Aorta (tissue), 5 donors: ENCODE measurements around the gene SYCE3. TPM values are rescaled to one million over a fixed set of nuclear protein-coding genes. Genes with fewer than 3 reads are reported as not detected.

ENCODE experiments used
- ATAC-seq: fragments of 200-7000 bp; cut with Tn5 transposase; one replicate; pipeline ENCODE4 v1.9.1; 2022; ENCODE audit warnings: moderate library complexity; ENCODE audit not compliant: low FRiP score
- DNase-seq, 2 donors: peaks; one replicate each; pipeline ENCODE4 v3.0.0-alpha.2; 2020
- H3K27ac ChIP-seq, 2 donors: one replicate each; pipeline ENCODE4 v1.5.1; 2013; ENCODE audit warnings: low read length in 2 of 2, mild to moderate bottlenecking in 2 of 2, moderate library complexity in 2 of 2, control low read depth in 1 of 2, inconsistent platforms in 1 of 2, low read depth in 1 of 2
- H3K27me3 ChIP-seq, 2 donors: one replicate each; pipeline ENCODE4 v1.6.1; 2013; ENCODE audit warnings: control low read depth in 1 of 2, low read length in 1 of 2, mild to moderate bottlenecking in 1 of 2, moderate library complexity in 1 of 2; ENCODE audit not compliant: insufficient read depth in 2 of 2, control insufficient read depth in 1 of 2
- H3K36me3 ChIP-seq, 2 donors: one replicate each; pipeline ENCODE4 v1.6.1; 2013; ENCODE audit warnings: control low read depth in 1 of 2, low read length in 1 of 2, mild to moderate bottlenecking in 1 of 2; ENCODE audit not compliant: insufficient read depth in 2 of 2, control insufficient read depth in 1 of 2
- H3K4me1 ChIP-seq, 2 donors: one replicate each; pipeline ENCODE4 v1.6.1; 2013; ENCODE audit warnings: low read length in 2 of 2, control low read depth in 1 of 2, mild to moderate bottlenecking in 1 of 2, moderate library complexity in 1 of 2; ENCODE audit not compliant: insufficient read depth in 2 of 2, control insufficient read depth in 1 of 2
- H3K4me3 ChIP-seq, 2 donors: one replicate each; pipeline ENCODE4 v1.5.1; 2013; ENCODE audit warnings: low read length in 2 of 2, control low read depth in 1 of 2, mild to moderate bottlenecking in 1 of 2
- H3K9me3 ChIP-seq: one replicate; pipeline ENCODE4 v1.6.1; 2013; ENCODE audit warnings: mild to moderate bottlenecking, low read length; ENCODE audit not compliant: control insufficient read depth
- WGBS, 2 donors: extraction: QIAGEN DNeasy Blood & Tissue Kit; methylation state at CpG; one replicate each; pipeline ENCODE4 v1.1.7; 2013; 5-methylcytosine and 5-hydroxymethylcytosine counted together
- intact Hi-C, 2 donors: fragments of 100-400 bp; cut with DNase I; formaldehyde crosslinking; loops; one replicate each; pipeline versions ENCODE4 v1.14.2 to v1.15.0; 2022
- polyA plus RNA-seq, 2 donors: library from polyadenylated mRNA; stranded (reverse); fragments of 200-250 nt; gene quantifications; one replicate each; pipeline ENCODE4 v1.2.3, GENCODE V29; 2013
- total RNA-seq, 2 donors: library from RNA; stranded (reverse); fragmentation: NEBNext Ultra II Directional; extraction: Animal tissue kit (Norgen Biotek cat#: 25700); gene quantifications; one replicate each; pipeline ENCODE4 v1.2.1, GENCODE V29; 2021
- donor health status: healthy with polysubstance abuse.
- donor health status: Bipolar disorder and iron deficiency.
- donor health status: DM: no; HTN: no; CAD: no.
- donor health status: DM: no; HTN: no; CAD: no.
- donor health status: DM: yes; HTN: yes; CAD: no.

SYCE3 gene
- total and polyA plus RNA-seq, 4 donors: 1.5 TPM; not detected in 3

DNA sequence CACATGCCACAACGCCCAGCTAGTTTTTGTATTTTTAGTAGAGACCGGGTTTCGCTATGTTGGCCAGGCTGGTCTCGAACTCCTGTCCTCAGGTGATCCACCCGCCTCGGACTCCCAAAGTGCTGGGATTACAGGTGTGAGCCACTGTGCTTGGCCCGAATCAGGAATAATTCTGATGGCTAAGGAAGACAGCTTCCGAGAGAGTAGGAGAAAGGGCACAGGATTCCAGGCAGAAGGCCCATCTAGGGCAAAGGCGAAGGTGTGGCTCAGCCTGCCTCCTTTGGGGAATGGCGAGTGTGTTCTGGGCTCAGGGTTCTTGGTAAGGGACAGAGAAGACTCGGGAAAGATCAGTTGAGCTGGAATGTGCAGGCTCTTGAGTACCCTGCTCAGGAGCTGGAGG, 1.6 kb upstream of the SYCE3 start:
- 90 to 92% methylated on average over 11 of the region's 11 CpGs for WGBS, 2 donors
- no peaks in the 10 kb centered on the region for H3K9me3 ChIP-seq
- no peaks in the 10 kb centered on the region for H3K27me3 ChIP-seq
- intact Hi-C loops: loop anchor here in 1 of 2 donors (5.0 kb wide), 2 partner anchors 37 to 57 kb away; partner anchors contain the start of genes LMF2, NCAPH2 and SCO2
- no peaks in the 10 kb centered on the region for H3K4me1 ChIP-seq
- no peak overlapping the region for H3K27ac ChIP-seq
- H3K36me3 ChIP-seq: no peaks in the 10 kb centered on the region
- ATAC-seq (no peak), DNase-seq (no peak)
- no peak overlapping the region for H3K4me3 ChIP-seq

DNA sequence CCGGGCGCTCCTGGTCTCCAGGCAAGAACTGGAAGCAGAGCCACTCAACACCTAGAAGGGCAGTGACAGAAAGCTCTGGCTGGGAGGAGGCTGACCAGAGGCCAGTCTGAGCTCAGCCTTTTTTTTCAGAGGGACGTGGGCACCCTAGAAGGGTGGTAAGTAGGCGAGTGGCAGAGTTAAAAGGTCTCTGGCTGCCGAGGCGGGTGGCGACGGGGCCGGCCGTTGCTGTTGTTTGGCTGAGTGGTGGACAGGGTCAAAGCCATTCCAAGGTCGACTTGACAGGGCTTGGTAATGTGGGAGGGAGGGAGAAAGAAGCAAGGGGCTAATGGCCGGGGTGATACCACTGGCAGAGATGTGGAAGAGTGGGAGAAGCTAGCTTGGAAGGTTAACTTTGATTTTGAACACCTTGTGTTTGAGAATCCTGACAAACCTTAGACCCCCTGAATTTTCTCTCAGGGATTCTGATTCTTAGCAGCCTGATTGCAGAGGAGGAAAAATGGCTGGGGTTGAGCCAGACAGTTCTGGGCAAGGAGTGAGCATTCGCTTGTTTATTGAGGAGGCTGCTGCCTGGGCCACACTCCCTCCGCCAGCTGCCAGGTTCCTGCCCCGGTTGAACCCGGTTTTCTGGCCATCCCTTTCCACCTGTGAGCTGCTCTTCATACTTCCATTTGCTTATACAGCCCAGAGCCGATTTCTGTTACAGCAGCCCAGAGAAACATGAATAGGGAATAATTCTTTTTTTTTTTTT, 868 bp upstream of the SYCE3 start:
- DNase-seq: peak; percentile 40 to 74
- H3K27me3 ChIP-seq: no peaks in the 10 kb centered on the region
- WGBS, 2 donors: 10 to 11% methylated on average over 17 of the region's 17 CpGs
- no peaks in the 10 kb centered on the region for H3K9me3 ChIP-seq
- no peaks in the 10 kb centered on the region for H3K4me1 ChIP-seq
- ATAC-seq: peak; percentile 10
- H3K36me3 ChIP-seq: no peaks in the 10 kb centered on the region
- H3K4me3 ChIP-seq: peak overlapping the region in 1 of 2 donors; percentile 58
- H3K27ac ChIP-seq: no peak overlapping the region
- intact Hi-C loops: loop anchor here in 1 of 2 donors (2.0 to 5.0 kb wide), 3 partner anchors 19 to 56 kb away; partner anchors contain the start of genes CHKB, LMF2, NCAPH2 and SCO2

DNA sequence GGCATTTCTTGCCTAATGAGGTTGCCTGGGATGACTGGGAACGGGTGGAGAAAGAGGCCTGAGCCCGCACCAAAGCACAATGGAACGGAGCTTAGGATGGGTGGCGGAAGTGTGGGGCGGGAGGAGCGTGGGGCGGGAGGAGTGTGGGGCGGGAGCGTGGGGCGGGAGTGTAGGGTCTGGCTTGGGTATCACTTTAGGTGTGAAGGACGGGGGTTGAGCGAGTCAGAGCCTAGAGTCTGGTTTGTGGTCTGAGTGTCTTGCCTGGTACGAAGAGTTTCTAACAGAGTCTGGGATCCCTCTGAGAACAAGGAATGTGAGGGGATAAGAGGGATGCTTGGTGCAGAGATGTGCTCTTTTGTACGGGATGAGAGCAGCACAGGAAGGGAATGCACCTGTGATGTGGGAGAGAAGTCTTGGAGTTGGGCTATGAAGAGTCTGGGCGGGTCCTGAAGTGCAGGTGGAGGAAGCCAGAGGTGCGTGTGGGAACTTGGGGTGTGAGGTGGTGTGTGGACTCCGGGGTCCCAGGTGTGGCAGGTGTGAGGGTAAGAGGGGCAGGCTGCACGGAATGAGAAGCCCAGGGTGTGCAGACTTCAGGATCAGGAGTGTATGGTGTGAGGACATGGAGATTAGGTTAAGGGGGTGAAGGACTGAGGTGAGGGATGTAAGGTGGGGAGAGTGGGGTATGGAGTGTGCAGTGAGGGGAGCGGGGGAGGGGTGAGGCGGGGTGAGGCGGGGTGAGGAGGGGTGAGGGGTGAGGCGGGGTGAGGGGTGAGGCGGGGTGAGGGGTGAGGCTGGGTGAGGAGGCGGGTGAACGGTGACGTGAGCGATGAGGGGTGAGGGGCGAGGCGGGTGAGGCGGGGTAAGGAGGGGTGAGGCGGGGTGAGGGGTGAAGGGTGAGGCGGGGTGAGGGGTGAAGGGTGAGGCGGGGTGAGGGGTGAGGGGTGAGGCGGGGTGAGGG, 1.0 kb downstream of the SYCE3 start:
- ATAC-seq: no peak
- Histone ChIP-seq H3K4me3 (no peak overlapping the region), H3K27ac (no peak overlapping the region), H3K27me3 (no peaks in the 10 kb centered on the region), H3K36me3 (no peaks in the 10 kb centered on the region), H3K9me3 (no peaks in the 10 kb centered on the region), H3K4me1 (no peaks in the 10 kb centered on the region)
- DNase-seq: peak; percentile 47 to 68
- intact Hi-C loops: loop anchor here in 1 of 2 donors (2.0 to 5.0 kb wide), 3 partner anchors 21 to 54 kb away; partner anchors contain the start of genes CHKB, LMF2, NCAPH2 and SCO2
- 68 to 70% methylated on average over 28 to 31 of the region's 34 CpGs for WGBS, 2 donors

DNA sequence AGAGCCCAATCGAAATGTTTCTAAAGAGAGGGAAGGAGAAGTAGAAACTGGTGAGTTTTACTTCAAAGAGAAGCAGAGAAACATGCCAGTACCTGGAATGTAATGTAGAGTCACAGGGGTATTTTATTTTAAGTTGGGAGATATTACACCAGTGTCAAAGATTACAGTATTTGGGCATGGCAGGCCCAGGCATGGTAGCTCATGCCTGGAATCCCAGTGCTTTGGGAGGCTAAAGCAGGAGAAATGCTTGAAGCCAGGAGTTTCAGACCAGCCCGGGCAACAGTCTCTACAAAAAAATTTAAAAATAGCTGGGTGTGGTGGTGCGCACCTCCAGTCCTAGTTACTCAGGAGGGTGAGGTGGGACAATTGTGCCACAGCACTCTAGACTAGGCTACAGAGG, 2.7 kb downstream of the SYCE3 start:
- no peaks in the 10 kb centered on the region for H3K4me1 ChIP-seq
- intact Hi-C loops: loop anchor here in 1 of 2 donors (5.0 kb wide), 2 partner anchors 33 to 53 kb away; partner anchors contain the start of genes LMF2, NCAPH2 and SCO2
- WGBS, 2 donors: 80 to 81% methylated on average over 3 of the region's 3 CpGs
- H3K9me3 ChIP-seq: no peaks in the 10 kb centered on the region
- H3K36me3 ChIP-seq: no peaks in the 10 kb centered on the region
- H3K27me3 ChIP-seq: no peaks in the 10 kb centered on the region
- DNase-seq (peak in 1 of 2 donors; percentile 8), ATAC-seq (no peak)
- no peak overlapping the region for H3K27ac ChIP-seq
- no peak overlapping the region for H3K4me3 ChIP-seq

DNA sequence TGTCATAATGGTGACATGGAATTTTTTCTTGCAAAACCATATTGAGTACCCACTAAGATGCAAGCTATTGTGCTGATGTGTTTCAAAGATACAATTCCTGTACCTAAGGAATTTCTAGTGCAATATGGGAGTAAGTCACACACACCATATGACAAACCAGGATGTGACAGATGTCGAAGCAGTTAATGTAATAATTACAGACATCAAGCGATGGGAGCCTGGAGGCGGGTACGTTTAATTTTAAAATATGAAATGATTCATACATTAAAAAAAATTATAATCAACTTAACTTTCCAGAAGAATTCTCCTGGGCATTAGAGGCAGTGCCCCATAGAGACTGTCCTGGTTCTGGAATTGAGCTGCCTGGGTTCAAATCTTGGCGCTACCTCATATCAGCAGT, 6.0 kb downstream of the SYCE3 start:
- no peak overlapping the region for H3K27ac ChIP-seq
- H3K4me1 ChIP-seq: no peaks in the 10 kb centered on the region
- H3K4me3 ChIP-seq: no peak overlapping the region
- H3K36me3 ChIP-seq: no peaks in the 10 kb centered on the region
- H3K27me3 ChIP-seq: no peaks in the 10 kb centered on the region
- ATAC-seq: no peak
- 72 to 74% methylated on average over 5 of the region's 5 CpGs for WGBS, 2 donors
- DNase-seq: no peak
- intact Hi-C loops: no loop called here
- no peaks in the 10 kb centered on the region for H3K9me3 ChIP-seq

DNA sequence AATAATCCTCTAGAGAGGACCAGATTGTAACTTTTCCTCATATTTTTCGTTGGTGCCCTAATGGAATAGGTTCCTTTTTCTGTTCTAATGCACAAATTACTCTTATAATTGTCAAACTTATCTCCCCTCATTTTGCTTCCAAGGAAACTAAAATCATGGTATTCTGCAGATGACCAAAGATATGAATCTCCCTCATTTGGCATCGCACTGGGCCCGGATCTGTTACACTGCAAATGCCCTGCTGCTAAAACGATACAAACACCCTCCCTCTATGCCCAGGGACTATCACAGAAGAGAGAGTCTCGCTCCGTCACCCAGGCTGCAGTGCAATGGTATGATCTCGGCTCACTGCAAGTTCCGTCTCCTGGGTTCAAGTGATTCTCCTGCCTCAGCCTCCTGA, 9.4 kb downstream of the SYCE3 start:
- Histone ChIP-seq H3K36me3 (no peaks in the 10 kb centered on the region), H3K4me3 (no peak overlapping the region), H3K9me3 (no peaks in the 10 kb centered on the region), H3K4me1 (no peaks in the 10 kb centered on the region), H3K27me3 (no peaks in the 10 kb centered on the region), H3K27ac (no peak overlapping the region)
- ATAC-seq (no peak), DNase-seq (peak in 1 of 2 donors; percentile 6)
- intact Hi-C loops: no loop called here
- WGBS, 2 donors: 76 to 78% methylated on average over 8 of the region's 8 CpGs

DNA sequence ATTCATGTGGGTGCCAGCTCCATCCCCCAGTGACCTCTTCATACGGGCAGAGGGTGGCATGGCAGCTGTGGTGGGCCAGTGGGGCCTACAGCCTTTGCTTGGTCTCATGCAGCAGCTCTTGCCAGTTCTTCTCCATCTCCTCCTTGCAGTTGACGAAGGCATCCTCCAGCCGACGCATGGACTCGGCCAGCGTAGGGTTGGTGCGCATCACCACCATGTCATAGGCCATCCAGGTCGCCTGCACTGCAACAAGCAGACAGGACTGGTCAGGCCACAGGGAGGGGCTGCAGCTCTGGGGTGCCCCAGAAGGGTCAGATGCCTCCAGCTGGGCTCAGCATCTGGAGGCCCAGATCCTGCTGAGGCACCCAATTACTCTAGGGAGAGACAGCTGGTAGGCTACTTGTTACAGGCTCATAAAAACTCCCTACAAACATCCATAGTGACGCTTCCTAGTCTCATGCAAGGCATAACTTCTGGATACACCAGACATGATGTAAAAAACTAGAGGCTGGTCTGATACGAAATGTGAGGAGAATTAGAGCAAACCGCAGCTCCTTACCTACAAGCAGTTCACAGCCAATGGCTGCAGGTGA, 11.5 kb downstream of the SYCE3 start:
- intact Hi-C loops: no loop called here

DNA sequence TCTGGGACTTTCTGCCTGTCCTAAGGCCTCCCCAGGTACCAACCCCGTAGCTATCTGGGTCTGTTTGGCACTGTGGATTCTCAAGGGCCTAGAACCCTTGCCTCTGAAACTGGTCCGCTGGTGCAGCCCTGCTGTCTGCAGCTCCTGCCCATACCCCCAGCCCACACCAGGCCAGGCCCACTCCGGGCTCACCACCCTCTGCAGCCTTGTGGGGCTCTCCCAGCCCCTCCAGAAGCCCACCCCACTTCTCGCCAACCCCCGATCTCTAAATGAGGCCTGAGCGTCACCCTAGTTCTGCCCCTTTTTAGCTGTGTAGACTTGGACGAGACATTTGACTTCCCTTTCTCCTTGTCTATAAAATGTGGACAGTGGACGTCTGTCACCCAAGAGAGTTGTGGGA, 12.3 kb downstream of the SYCE3 start:
- ATAC-seq: no peak
- no peaks in the 10 kb centered on the region for H3K9me3 ChIP-seq
- no peak overlapping the region for H3K27ac ChIP-seq
- H3K27me3 ChIP-seq: no peaks in the 10 kb centered on the region
- WGBS, 2 donors: 91% methylated on average over 8 of the region's 8 CpGs
- intact Hi-C loops: no loop called here
- H3K4me1 ChIP-seq: no peaks in the 10 kb centered on the region
- peak in 1 of 2 donors; percentile 36 for DNase-seq
- H3K36me3 ChIP-seq: no peaks in the 10 kb centered on the region
- no peak overlapping the region for H3K4me3 ChIP-seq

More for the DNA sequence above, 11.5 kb downstream of the SYCE3 start:
- Histone ChIP-seq H3K4me3 (no peak overlapping the region), H3K36me3 (no peaks in the 10 kb centered on the region), H3K27me3 (no peaks in the 10 kb centered on the region), H3K9me3 (no peaks in the 10 kb centered on the region), H3K27ac (no peak overlapping the region), H3K4me1 (no peaks in the 10 kb centered on the region)
- WGBS, 2 donors: 94 to 96% methylated on average over 11 of the region's 11 CpGs
- no peak for ATAC-seq
- peak in 1 of 2 donors; percentile 21 for DNase-seq
